Erythroblast (primary cell): ENCODE measurements around the gene MYLK.

Experiments
- GATA1 ChIP-seq: IDR thresholded peaks from 2 replicates; pipeline ENCODE4 v1.6.1; 2011; ENCODE audit warnings: low read depth, mild to moderate bottlenecking, control low read depth, low read length, moderate library complexity
- POLR2A ChIP-seq: IDR thresholded peaks from 2 replicates; pipeline ENCODE4 v1.6.1; 2011; ENCODE audit warnings: mild to moderate bottlenecking, low read length

- no peak for TF ChIP-seq POLR2A
- no peak for TF ChIP-seq GATA1
These were observed 196.8 kb downstream of the MYLK start for GRCh38 chr3:123687286-123687685.
